ENCODE data around the gene FAIM2. TPM values are rescaled to one million over a fixed set of nuclear protein-coding genes. Genes with fewer than 3 reads are reported as not detected.

FAIM2 gene
- polyA plus RNA-seq, 2 of the 4 experiments (the other 2 are of a cell fraction): 0.23 TPM; not detected in 1

DNA sequence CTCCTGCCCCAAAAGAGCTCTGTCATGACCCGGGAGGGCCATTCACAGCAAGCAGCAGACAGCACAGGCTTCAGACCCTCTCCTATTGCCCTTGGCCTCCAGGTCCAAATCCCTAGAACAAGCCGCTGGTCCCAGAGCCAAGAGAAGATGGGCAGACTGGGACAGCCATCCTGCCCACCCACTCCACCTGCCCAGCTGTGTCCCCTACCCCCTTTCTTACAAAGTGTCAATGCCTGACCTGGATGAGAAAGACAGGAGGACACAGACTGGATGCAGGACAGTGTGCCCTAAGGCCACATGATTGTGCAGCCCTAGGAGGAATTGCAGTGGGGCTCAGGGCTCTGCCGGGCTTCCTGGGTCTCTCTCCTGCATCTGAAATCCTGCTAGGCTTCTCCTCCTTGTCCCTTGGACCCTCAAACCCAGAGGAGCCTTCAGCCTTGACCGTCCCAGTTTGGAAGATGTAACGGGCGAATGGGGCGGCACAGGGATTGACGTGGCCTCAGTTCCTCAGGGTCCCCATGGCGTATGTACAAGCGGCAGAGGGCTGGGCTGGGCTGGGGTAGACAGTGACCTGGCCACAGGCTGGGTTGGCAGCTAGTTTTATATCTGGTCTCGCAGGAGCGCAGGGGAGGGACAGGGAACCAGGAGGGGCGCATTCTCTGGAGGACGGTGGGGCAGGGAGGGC, 33.7 kb downstream of the FAIM2 start:
- H3K9me3 ChIP-seq: no peaks in the 10 kb centered on the region
- TF ChIP-seq, protein P1, sequence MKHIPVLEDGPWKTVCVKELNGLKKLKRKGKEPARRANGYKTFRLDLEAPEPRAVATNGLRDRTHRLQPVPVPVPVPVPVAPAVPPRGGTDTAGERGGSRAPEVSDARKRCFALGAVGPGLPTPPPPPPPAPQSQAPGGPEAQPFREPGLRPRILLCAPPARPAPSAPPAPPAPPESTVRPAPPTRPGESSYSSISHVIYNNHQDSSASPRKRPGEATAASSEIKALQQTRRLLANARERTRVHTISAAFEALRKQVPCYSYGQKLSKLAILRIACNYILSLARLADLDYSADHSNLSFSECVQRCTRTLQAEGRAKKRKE (CRISPR knock-in tag; IDR thresholded peaks at IDR 0.05; ENCODE audit: low read depth): no peak
- TF ChIP-seq MAFK (IDR thresholded peaks at IDR 0.05; ENCODE audit: partially characterized antibody) (no peak), CEBPB (IDR thresholded peaks at IDR 0.05) (no peak), ELK1 (IDR thresholded peaks at IDR 0.05; ENCODE audit: low read depth, low read length) (no peak), SMC3 (IDR thresholded peaks at IDR 0.05) (no peak), PHF8 (IDR thresholded peaks at IDR 0.05; ENCODE audit: borderline replicate concordance, low read depth) (no peak), ESRRA (IDR thresholded peaks at IDR 0.05; ENCODE audit: borderline replicate concordance, low read length) (no peak), HOXB5 (CRISPR knock-in tag; IDR thresholded peaks at IDR 0.05) (no peak), CBX2 (IDR thresholded peaks at IDR 0.05; ENCODE audit: borderline replicate concordance, low read depth) (no peak), MYC (IDR thresholded peaks at IDR 0.05; ENCODE audit: borderline replicate concordance, low read length) (no peak), EP300 (IDR thresholded peaks at IDR 0.05) (no peak), RCOR1 (IDR thresholded peaks at IDR 0.05; ENCODE audit: low read depth, low read length) (no peak), HES2 (IDR thresholded peaks at IDR 0.05) (no peak), TFCP2L1 (CRISPR knock-in tag; IDR thresholded peaks at IDR 0.05) (no peak), ZNF302 (CRISPR knock-in tag; IDR thresholded peaks at IDR 0.05) (no peak)
- 89% methylated on average over 13 of the region's 14 CpGs for WGBS (ENCODE audit: missing lambda C conversion rate)
- FAIRE-seq (no peak), DNase-seq (ENCODE audit: low read depth in 1 of 2, low spot score in 1 of 2) (no peak), ATAC-seq (no peak)
- no peak overlapping the region for H3K4me2 ChIP-seq
- H3K4me3 ChIP-seq: no peak overlapping the region
- ChIA-PET CTCF (interaction anchor here (0.5 to 11.5 kb wide), 15 partner anchors 13 to 200 kb away, joined by 3 to 104 read pairs (median 7); no protein-coding TSS in a partner anchor), POLR2A (no interaction called here)
- no peak overlapping the region for H3K27ac ChIP-seq
- no peaks in the 10 kb centered on the region; the same call in 2 of the 3 replicates for H3K4me1 ChIP-seq

- no peak for TF ChIP-seq CEBPB (IDR thresholded peaks at IDR 0.05)
- TF ChIP-seq, protein P2, sequence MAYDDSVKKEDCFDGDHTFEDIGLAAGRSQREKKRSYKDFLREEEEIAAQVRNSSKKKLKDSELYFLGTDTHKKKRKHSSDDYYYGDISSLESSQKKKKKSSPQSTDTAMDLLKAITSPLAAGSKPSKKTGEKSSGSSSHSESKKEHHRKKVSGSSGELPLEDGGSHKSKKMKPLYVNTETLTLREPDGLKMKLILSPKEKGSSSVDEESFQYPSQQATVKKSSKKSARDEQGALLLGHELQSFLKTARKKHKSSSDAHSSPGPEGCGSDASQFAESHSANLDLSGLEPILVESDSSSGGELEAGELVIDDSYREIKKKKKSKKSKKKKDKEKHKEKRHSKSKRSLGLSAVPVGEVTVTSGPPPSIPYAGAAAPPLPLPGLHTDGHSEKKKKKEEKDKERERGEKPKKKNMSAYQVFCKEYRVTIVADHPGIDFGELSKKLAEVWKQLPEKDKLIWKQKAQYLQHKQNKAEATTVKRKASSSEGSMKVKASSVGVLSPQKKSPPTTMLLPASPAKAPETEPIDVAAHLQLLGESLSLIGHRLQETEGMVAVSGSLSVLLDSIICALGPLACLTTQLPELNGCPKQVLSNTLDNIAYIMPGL (CRISPR knock-in tag; IDR thresholded peaks at IDR 0.05; ENCODE audit: borderline replicate concordance): no peak
- TF ChIP-seq CHD4 (IDR thresholded peaks at IDR 0.05; ENCODE audit: borderline replicate concordance): no peak
- TF ChIP-seq RAD21 (conservative IDR thresholded peaks at IDR 0.05 in 1 of 2, IDR thresholded peaks at IDR 0.05 in 1 of 2): no peak
- no peak for TF ChIP-seq NFE2L2 (conservative IDR thresholded peaks at IDR 0.05; ENCODE audit: low read length)
- TF ChIP-seq FOSB (CRISPR knock-in tag; IDR thresholded peaks at IDR 0.05): no peak
- TF ChIP-seq POLR2A (IDR thresholded peaks at IDR 0.05; ENCODE audit: low read length): no peak
- no peak for TF ChIP-seq SMC3 (IDR thresholded peaks at IDR 0.05)
- TF ChIP-seq, protein P1 (CRISPR knock-in tag; IDR thresholded peaks at IDR 0.05; ENCODE audit: low read depth): no peak
- no peak for TF ChIP-seq HOXB13 (CRISPR knock-in tag; IDR thresholded peaks at IDR 0.05; ENCODE audit: low read depth)
- TF ChIP-seq EHMT2 (IDR thresholded peaks at IDR 0.05; ENCODE audit: low read depth): no peak
- TF ChIP-seq CBX8 (IDR thresholded peaks at IDR 0.05): no peak
- TF ChIP-seq PHF8 (IDR thresholded peaks at IDR 0.05; ENCODE audit: borderline replicate concordance, low read depth): no peak
- peak in 1 of 2 experiments; percentile 22 for DNase-seq (ENCODE audit: low read depth in 1 of 2, low spot score in 1 of 2)
- Histone ChIP-seq H3K9me3 (no peaks in the 10 kb centered on the region), H3K4me3 (no peak overlapping the region), H3K4me2 (no peak overlapping the region), H3K4me1 (no peaks in the 10 kb centered on the region; the same call in 2 of the 3 replicates), H3K27ac (no peak overlapping the region)
- WGBS (ENCODE audit: missing lambda C conversion rate): 60% methylated on average over 12 of the region's 16 CpGs
- ATAC-seq: 0 out of 6 replicates have a peak, but pooled peaks have one; percentile 3 to 4
- FAIRE-seq: no peak
- POLR2A ChIA-PET: no interaction called here
- CTCF ChIA-PET: interaction anchor here (0.5 to 11.5 kb wide), 19 partner anchors 13 to 205 kb away, joined by 3 to 104 read pairs (median 13); no protein-coding TSS in a partner anchor
These were observed 34.5 kb downstream of the FAIM2 start for GRCh38 chr12:49868952-49869815.

Data from A549 (cell line).